Activated CD4-positive, alpha-beta T cell treated with anti-CD3 and anti-CD28 coated beads, Interleukin-2, amount 10 ng/mL, durations not matched to agents 24 days and 14 days (primary cell): ENCODE measurements around the gene GIT2. TPM values are rescaled to one million over a fixed set of nuclear protein-coding genes. Genes with fewer than 3 reads are reported as not detected.

Experiments
- DNase-seq: peaks from one replicate; pipeline ENCODE4 v3.0.0; 2022
- H3K27ac Mint-ChIP-seq: one replicate; pipeline ENCODE4 v1.8.0; 2022; ENCODE audit warnings: mild to moderate bottlenecking, mixed read lengths
- H3K27me3 Mint-ChIP-seq: one replicate; pipeline ENCODE4 v1.8.0; 2022; ENCODE audit warnings: mixed read lengths
- H3K36me3 Mint-ChIP-seq: one replicate; pipeline ENCODE4 v1.8.0; 2022; ENCODE audit warnings: low read depth, mild to moderate bottlenecking, mixed read lengths
- H3K4me1 Mint-ChIP-seq: one replicate; pipeline ENCODE4 v1.8.0; 2021; ENCODE audit warnings: mixed read lengths
- H3K4me3 Mint-ChIP-seq: one replicate; pipeline ENCODE4 v1.8.0; 2022; ENCODE audit warnings: mild to moderate bottlenecking, moderate library complexity, mixed read lengths
- H3K9me3 Mint-ChIP-seq: one replicate; pipeline ENCODE4 v1.8.0; 2021; ENCODE audit warnings: mixed read lengths
- intact Hi-C: fragments of 100-400 bp; cut with micrococcal nuclease; formaldehyde crosslinking; loops from one replicate; pipeline ENCODE4 v1.15.1; 2023
- total RNA-seq: library from RNA; stranded (reverse); gene quantifications from 2 replicates; pipeline ENCODE4 v1.2.3, GENCODE V29; 2022

Gene GIT2
- total RNA-seq, 1 donor from 2014 or later, result 88.6 TPM

GRCh38 chr12:109959411-109960093, 36.6 kb downstream of the GIT2 start:
- intact Hi-C loops, result no loop called here
- H3K4me3 Mint-ChIP-seq, result no peak overlapping the region

GRCh38 chr12:109958374-109958773, 37.8 kb downstream of the GIT2 start:
- Mint-ChIP-seq H3K9me3 (no peaks in the 10 kb centered on the region), H3K36me3 (peaks cover 65% of the 10 kb centered on the region)
- intact Hi-C loops, result no loop called here

More at GRCh38 chr12:109959411-109960093, 36.6 kb downstream of the GIT2 start:
- DNase-seq, result no peak
- H3K4me1 Mint-ChIP-seq, result peaks cover 5% of the 10 kb centered on the region
- H3K36me3 Mint-ChIP-seq, result peaks cover 62% of the 10 kb centered on the region
- H3K9me3 Mint-ChIP-seq, result no peaks in the 10 kb centered on the region
- no peak overlapping the region for H3K27ac Mint-ChIP-seq
- H3K27me3 Mint-ChIP-seq, result no peaks in the 10 kb centered on the region

GRCh38 chr12:109953656-109954055, 42.5 kb downstream of the GIT2 start:
- no peak for DNase-seq
- peak overlapping the region; percentile 70 for H3K27ac Mint-ChIP-seq
- H3K4me1 Mint-ChIP-seq, result peaks cover 17% of the 10 kb centered on the region
- peaks cover 74% of the 10 kb centered on the region for H3K36me3 Mint-ChIP-seq
- intact Hi-C loops, result no loop called here
- no peak overlapping the region for H3K4me3 Mint-ChIP-seq
- H3K27me3 Mint-ChIP-seq, result no peaks in the 10 kb centered on the region
- H3K9me3 Mint-ChIP-seq, result no peaks in the 10 kb centered on the region

More at GRCh38 chr12:109958374-109958773, 37.8 kb downstream of the GIT2 start:
- Mint-ChIP-seq H3K27me3 (no peaks in the 10 kb centered on the region), H3K27ac (no peak overlapping the region), H3K4me3 (no peak overlapping the region), H3K4me1 (peaks cover 6% of the 10 kb centered on the region)
- no peak for DNase-seq

DNA sequence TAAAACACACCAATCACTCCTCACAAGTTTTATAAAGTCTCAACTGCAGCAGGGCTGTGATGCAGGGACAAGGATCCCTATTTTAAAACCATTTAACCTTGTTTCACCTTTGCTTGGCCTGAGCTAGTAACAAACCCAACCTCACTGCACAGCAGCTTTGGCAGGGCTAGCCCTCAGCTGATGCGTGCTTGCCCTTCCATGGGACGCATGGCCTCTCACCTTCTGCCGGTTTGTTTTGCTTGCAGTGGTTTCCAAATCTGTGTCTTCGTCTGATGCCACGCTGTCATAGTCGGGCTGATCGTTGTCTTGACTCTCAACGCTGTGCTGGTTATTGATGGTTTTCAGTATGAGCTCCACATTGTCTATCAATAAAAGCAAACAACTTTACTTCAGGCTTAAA, 43.3 kb downstream of the GIT2 start:
- no peak for DNase-seq
- Mint-ChIP-seq H3K36me3 (peaks cover 71% of the 10 kb centered on the region), H3K27ac (peak overlapping the region; percentile 78), H3K4me1 (peaks cover 23% of the 10 kb centered on the region), H3K27me3 (no peaks in the 10 kb centered on the region), H3K9me3 (no peaks in the 10 kb centered on the region), H3K4me3 (no peak overlapping the region)
- intact Hi-C loops, result no loop called here

DNA sequence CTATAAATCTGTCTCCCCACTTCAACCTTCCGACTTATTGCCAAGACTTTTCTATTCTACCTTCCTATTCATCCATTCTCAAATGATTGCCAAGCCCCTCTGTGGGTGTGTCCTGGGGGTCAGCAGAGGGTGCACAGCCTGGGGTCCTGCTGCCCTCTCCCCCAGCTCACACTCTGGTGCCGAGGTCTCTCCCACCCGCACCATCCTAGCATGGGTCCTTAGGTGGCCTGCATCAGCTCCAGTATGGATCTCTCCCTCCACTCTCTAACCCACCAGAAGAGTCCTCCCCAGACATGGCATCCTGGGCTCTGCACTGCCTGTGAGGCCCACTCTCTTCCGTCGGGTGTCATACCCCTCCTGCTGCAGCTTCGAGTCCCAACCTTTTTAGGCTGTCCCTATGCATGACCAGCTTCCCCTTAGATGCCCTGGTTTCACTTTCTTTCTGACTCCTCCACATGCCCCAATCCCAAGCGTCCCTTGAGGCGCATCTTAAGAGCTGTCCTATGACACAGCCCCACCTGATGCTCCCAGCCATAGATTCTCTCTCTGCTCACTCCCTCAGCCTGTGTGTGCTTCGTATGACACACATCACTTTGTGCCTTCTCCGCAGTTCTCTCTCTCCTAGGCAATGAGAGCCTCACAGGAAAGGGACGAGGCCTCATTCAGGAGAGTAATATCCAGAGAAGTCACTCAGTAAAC, 43.9 kb downstream of the GIT2 start:
- H3K4me3 Mint-ChIP-seq, result no peak overlapping the region
- peak overlapping the region; percentile 78 for H3K27ac Mint-ChIP-seq
- H3K9me3 Mint-ChIP-seq, result no peaks in the 10 kb centered on the region

GRCh38 chr12:109951751-109952150, 44.4 kb downstream of the GIT2 start:
- Mint-ChIP-seq H3K9me3 (no peaks in the 10 kb centered on the region), H3K4me3 (no peak overlapping the region), H3K27me3 (no peaks in the 10 kb centered on the region), H3K36me3 (peaks cover 75% of the 10 kb centered on the region), H3K4me1 (peaks cover 34% of the 10 kb centered on the region), H3K27ac (peak overlapping the region; percentile 43)
- intact Hi-C loops, result no loop called here
- no peak for DNase-seq

More for the DNA sequence above, 43.9 kb downstream of the GIT2 start:
- Mint-ChIP-seq H3K4me1 (peaks cover 29% of the 10 kb centered on the region), H3K36me3 (peaks cover 73% of the 10 kb centered on the region), H3K27me3 (no peaks in the 10 kb centered on the region)
- intact Hi-C loops, result no loop called here
- DNase-seq, result no peak

- DNase-seq, result no peak
- Mint-ChIP-seq H3K36me3 (peaks cover 78% of the 10 kb centered on the region), H3K9me3 (no peaks in the 10 kb centered on the region), H3K27ac (no peak overlapping the region), H3K4me3 (no peak overlapping the region), H3K4me1 (peaks cover 38% of the 10 kb centered on the region), H3K27me3 (no peaks in the 10 kb centered on the region)
- intact Hi-C loops, result no loop called here
Observed at GRCh38 chr12:109951136-109951535, 45.0 kb downstream of the GIT2 start.

DNA sequence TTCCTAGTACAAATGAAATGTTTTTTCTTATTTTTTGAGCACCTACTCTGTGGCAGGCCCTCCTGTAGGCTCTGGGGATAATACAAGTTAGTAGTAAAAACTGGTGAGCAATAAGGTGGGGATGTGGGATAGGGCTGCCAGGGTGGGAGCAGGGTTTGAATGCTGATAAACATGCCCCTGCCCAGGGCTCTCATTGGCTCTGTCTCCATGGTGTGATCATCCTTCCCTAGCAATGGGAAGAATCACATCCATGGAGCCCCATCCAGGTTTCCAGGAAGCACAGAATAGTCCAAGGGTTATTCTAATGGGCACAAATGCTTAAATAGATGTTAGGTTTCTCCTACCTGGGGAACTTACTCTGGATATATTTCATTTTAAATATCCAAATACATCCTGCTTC, 45.5 kb downstream of the GIT2 start:
- Mint-ChIP-seq H3K36me3 (peaks cover 75% of the 10 kb centered on the region), H3K4me1 (peaks cover 38% of the 10 kb centered on the region)

DNA sequence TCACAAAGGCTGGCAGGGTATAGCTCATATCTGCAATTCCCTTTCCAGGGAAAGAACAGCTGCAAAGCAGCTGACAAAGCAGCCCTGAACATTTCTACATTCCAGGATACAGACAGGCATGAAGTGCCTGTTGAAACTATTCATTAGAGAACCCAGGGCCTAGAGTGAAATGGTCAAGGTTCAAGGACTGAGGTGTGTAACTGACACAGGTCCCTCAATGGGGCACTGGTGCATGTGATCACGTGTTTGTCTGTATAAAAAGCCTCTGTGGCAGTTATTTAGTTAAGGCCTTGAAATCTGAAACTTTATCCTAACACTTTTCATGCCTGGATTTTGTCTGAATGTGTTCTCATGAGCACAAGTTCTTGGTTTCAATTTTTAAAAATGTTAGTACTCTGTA, 47.1 kb downstream of the GIT2 start:
- Mint-ChIP-seq H3K27me3 (no peaks in the 10 kb centered on the region), H3K4me3 (no peak overlapping the region), H3K27ac (no peak overlapping the region), H3K36me3 (peaks cover 76% of the 10 kb centered on the region), H3K9me3 (no peaks in the 10 kb centered on the region), H3K4me1 (peaks cover 42% of the 10 kb centered on the region)
- intact Hi-C loops, result no loop called here
- no peak for DNase-seq

More for the DNA sequence above, 45.5 kb downstream of the GIT2 start:
- no peak for DNase-seq
- no peak overlapping the region for H3K4me3 Mint-ChIP-seq
- no peak overlapping the region for H3K27ac Mint-ChIP-seq
- H3K27me3 Mint-ChIP-seq, result no peaks in the 10 kb centered on the region
- intact Hi-C loops, result no loop called here
- H3K9me3 Mint-ChIP-seq, result no peaks in the 10 kb centered on the region

- Mint-ChIP-seq H3K9me3 (no peaks in the 10 kb centered on the region), H3K27ac (peak overlapping the region; percentile 2), H3K36me3 (peaks cover 73% of the 10 kb centered on the region), H3K4me1 (peaks cover 40% of the 10 kb centered on the region), H3K4me3 (peak overlapping the region; percentile 6), H3K27me3 (no peaks in the 10 kb centered on the region)
- intact Hi-C loops, result no loop called here
- no peak for DNase-seq
Observed at GRCh38 chr12:109948368-109948767, 47.8 kb downstream of the GIT2 start.

GRCh38 chr12:109947521-109947920, 48.6 kb downstream of the GIT2 start:
- H3K4me3 Mint-ChIP-seq, result peak overlapping the region; percentile 34
- no peaks in the 10 kb centered on the region for H3K9me3 Mint-ChIP-seq
- no peak for DNase-seq
- intact Hi-C loops, result no loop called here
- H3K36me3 Mint-ChIP-seq, result peaks cover 69% of the 10 kb centered on the region
- peak overlapping the region; percentile 84 for H3K27ac Mint-ChIP-seq
- H3K27me3 Mint-ChIP-seq, result no peaks in the 10 kb centered on the region
- H3K4me1 Mint-ChIP-seq, result peaks cover 33% of the 10 kb centered on the region

DNA sequence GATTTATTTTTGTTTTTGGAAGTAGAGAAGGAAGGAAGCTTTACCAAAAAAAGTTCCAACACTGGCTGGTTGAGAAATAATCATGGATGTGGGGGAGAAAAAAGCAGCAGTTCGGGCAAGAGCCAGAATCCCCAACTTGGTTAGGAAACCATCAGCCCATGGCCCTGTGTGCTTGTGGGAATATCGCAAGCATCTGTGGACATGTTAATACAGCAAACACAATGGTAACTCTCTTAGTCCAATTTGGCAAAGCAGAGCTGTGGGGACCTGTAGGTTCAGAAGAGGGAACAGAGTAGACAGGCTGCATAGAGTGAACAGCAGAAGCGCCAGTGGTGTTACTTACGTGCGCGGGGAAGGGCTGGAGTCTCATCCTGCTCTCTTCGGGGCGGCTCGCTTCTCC, 49.3 kb downstream of the GIT2 start:
- DNase-seq, result no peak
- H3K9me3 Mint-ChIP-seq, result no peaks in the 10 kb centered on the region
- H3K36me3 Mint-ChIP-seq, result peaks cover 64% of the 10 kb centered on the region
- no peaks in the 10 kb centered on the region for H3K27me3 Mint-ChIP-seq
- H3K27ac Mint-ChIP-seq, result peak overlapping the region; percentile 84
- H3K4me3 Mint-ChIP-seq, result peak overlapping the region; percentile 54
- intact Hi-C loops, result no loop called here
- H3K4me1 Mint-ChIP-seq, result peaks cover 27% of the 10 kb centered on the region

- peak; percentile 66 for DNase-seq
- H3K4me3 Mint-ChIP-seq, result peak overlapping the region; percentile 54
- peak overlapping the region; percentile 84 for H3K27ac Mint-ChIP-seq
- H3K9me3 Mint-ChIP-seq, result no peaks in the 10 kb centered on the region
- no peaks in the 10 kb centered on the region for H3K27me3 Mint-ChIP-seq
- peaks cover 60% of the 10 kb centered on the region for H3K36me3 Mint-ChIP-seq
- intact Hi-C loops, result no loop called here
- H3K4me1 Mint-ChIP-seq, result peaks cover 27% of the 10 kb centered on the region
Observed at GRCh38 chr12:109946505-109946904, 49.7 kb downstream of the GIT2 start.

- intact Hi-C loops, result no loop called here
- peaks cover 53% of the 10 kb centered on the region for H3K36me3 Mint-ChIP-seq
Observed at GRCh38 chr12:109944561-109945359, 51.4 kb downstream of the GIT2 start.

More at GRCh38 chr12:109944561-109945359, 51.4 kb downstream of the GIT2 start:
- peaks cover 28% of the 10 kb centered on the region for H3K4me1 Mint-ChIP-seq
- no peaks in the 10 kb centered on the region for H3K27me3 Mint-ChIP-seq
- no peak for DNase-seq
- peak overlapping the region; percentile 24 for H3K27ac Mint-ChIP-seq
- no peaks in the 10 kb centered on the region for H3K9me3 Mint-ChIP-seq
- H3K4me3 Mint-ChIP-seq, result no peak overlapping the region
